ENCODE measurements around the gene ASPSCR1.

The ASPSCR1 gene

DNA sequence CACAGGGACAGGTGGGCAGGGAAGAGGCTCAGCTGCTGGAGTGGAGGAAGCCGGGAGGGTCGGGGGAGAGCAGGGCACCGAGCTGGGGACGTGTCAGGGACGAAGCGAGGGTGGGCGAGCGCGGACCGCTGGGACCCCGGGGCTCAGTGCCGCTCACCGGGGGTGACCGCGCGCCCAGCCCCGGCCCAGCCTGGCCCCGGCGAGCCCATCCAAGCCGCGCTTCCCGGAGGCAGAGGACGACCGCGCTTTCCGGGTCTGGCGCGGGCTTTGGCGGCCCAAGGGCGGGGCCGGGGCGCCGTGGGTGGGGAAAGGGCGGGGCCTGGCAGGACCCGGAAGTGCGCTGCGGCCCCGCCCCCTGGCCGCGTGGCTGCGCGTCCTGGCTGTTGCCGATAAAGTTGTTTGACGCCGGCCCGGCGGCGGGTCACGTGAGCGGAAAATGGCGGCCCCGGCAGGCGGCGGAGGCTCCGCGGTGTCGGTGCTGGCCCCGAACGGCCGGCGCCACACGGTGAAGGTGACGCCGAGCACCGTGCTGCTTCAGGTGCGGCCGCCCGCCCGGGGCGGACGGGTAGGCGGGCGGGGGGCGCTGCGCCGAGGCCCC, at the start of gene ASPSCR1:
Gene ASPSCR1 (plus strand): TSS at position 419 of the 598 bp plus-strand sequence. CDS start 18 bp downstream, at position 437.
- in situ Hi-C loops (cut with HindIII; ENCODE audit: low pct_ligation_motif_present, low pct_unique_long_range_greater_than_20kb, low sequenced_read_pairs), result no loop called here
- DNase-seq, result peak; percentile 90

GRCh38 chr17:81927653-81928543, 49.5 kb upstream of the ASPSCR1 start, which contains the start of gene MAFG:
Gene MAFG, minus strand, starts transcription at chr17:81927735. Its CDS starts 4,550 bp downstream, at chr17:81923185.
- DNase-seq, result peak; percentile 94
- in situ Hi-C loops (cut with HindIII; ENCODE audit: low pct_ligation_motif_present, low pct_unique_long_range_greater_than_20kb, low sequenced_read_pairs), result no loop called here

- no peak for DNase-seq
- in situ Hi-C loops (cut with HindIII; ENCODE audit: low pct_ligation_motif_present, low pct_unique_long_range_greater_than_20kb, low sequenced_read_pairs), result no loop called here
Measured at GRCh38 chr17:81928544-81929252, 48.7 kb upstream of the ASPSCR1 start.

- in situ Hi-C loops (cut with HindIII; ENCODE audit: low pct_ligation_motif_present, low pct_unique_long_range_greater_than_20kb, low sequenced_read_pairs), result no loop called here
- no peak for DNase-seq
Measured at GRCh38 chr17:81929253-81930141, 47.9 kb upstream of the ASPSCR1 start.

DNA sequence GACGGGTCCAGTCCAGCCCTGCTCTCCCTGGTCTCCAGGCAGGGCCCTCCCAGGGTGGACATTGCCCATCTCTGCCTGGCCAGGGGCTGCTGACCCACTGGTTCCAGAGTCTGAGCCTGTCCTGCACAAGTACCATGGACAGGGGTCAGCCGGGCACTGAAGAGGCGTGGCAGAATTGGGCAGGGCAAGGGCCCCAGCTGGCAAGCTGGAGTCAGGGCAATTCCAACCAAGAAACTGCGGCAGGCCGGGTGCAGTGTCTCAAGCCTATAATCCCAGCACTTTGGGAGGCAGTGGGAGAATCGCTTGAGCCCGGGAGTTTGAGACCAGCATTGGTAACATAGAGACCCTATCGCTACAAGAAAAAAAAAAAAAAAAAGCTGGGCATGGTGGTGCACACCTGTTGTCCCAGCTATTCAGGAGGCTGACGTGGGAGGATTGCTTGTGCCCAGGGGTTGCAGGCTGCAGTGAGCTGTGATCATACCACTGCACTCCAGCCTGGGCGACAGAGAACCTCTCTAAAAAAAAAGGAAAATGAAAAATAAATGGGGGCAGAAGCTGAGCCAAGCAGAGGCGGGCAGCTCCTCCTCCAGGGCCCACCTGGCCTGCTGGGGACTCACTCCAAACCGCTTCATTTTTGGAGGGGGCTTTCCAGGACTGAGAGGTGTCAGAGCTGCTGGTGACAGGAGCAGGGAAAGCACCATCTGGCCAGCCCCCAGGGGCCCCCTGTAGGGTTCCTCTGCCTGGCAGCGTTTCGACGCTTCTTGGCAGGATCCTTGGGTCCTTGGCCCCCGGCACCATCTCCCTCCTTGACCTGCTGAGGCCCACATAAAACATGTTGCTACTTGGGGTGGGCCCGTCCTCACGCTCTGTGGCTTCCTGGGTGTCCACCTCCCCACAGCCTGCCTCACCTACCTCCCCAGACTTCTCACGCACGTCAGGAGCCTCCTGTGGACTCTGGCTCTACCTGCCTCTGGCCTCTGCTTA, 47.0 kb upstream of the ASPSCR1 start:
- peak; percentile 41 for DNase-seq
- in situ Hi-C loops (cut with HindIII; ENCODE audit: low pct_ligation_motif_present, low pct_unique_long_range_greater_than_20kb, low sequenced_read_pairs), result no loop called here

DNA sequence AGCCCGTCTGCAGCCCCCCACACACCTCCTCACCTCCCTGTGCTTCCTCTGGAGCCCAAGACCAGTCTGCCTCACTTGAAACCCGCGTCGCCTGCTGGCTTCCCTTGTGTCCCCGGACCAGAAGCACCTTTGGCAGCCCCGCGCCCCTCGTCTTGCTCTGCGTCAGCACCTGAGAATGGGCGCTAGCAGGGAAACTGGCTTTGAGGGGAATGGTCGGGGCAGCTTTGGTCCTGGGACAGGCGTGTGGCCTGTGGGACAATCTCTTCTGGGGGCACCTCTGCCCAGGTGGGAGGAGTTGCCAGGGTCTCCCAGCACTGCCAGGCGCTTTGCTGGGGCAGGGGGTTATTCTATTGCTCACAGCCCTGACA, 46.3 kb upstream of the ASPSCR1 start:
- DNase-seq, result no peak

DNA sequence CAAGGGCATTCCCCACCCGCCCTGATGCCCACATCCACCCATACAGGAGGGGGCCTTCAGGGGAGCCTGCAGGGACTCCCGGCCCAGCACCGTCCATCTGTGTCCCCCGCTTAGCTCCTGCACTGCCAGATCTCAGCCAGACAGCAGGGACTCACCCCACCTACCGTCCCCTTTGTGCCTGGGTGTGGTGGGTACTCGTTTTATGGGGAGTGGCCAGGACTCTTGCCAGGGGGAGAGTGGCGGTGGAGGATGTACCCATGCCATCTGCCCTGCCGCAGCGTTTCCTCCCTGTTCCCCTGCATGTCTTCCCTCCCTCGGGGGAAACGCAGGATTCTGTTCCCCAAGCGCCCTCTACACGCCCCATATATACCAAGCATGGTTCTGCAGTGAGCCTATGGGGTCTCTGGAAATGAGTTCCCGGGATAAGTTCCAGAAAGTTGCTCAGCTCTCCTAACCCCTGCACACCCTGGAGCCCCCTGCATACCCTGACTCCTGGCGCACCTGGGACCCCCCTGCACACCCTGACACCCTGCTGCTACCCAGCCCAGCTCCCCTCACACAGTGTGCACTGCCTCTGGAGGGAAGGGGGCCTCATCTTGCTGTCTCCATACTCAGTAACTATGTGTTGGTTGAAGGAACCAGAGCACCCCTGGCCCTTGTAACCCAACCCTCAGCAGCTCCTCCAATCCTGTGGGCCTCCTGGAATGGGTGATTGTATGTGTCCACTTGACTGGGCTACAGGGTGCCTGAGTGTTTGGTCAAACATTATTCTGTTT, 45.7 kb upstream of the ASPSCR1 start:
- in situ Hi-C loops (cut with HindIII; ENCODE audit: low pct_ligation_motif_present, low pct_unique_long_range_greater_than_20kb, low sequenced_read_pairs), result no loop called here
- DNase-seq, result no peak

More for the DNA sequence above, 46.3 kb upstream of the ASPSCR1 start:
- in situ Hi-C loops (cut with HindIII; ENCODE audit: low pct_ligation_motif_present, low pct_unique_long_range_greater_than_20kb, low sequenced_read_pairs), result no loop called here

DNA sequence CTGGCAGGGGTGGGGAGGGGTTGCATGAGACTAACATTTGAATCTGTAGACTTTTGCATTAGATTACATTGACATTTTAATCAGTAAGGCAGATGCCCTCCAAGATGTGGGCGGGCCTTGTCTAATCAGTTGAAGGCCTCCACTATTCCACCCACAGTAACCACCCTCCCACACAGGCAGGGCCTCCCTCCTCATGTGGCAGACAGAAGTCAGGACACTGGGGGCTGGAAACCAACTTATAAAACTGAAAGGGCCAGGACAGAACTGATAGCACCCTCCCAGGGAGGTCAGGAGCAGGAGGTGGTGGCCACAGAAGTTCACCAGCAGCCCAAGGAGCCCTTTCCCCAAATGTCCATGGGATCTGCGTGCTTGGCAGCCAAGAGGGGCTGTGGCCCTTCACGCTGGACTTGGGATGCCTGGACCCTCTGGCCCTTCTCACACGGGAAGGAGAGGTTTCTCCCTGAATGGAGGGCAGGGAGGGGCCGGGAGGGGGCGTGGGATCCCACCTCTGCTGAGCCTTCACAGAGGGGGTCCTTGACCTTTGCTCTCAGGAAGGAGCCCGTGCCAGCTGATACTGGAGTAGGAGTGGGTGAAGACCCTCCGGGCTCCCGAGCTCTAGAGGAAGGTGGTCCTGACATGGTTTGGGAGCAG, 45.0 kb upstream of the ASPSCR1 start:
- no peak for DNase-seq
- in situ Hi-C loops (cut with HindIII; ENCODE audit: low pct_ligation_motif_present, low pct_unique_long_range_greater_than_20kb, low sequenced_read_pairs), result no loop called here

DNA sequence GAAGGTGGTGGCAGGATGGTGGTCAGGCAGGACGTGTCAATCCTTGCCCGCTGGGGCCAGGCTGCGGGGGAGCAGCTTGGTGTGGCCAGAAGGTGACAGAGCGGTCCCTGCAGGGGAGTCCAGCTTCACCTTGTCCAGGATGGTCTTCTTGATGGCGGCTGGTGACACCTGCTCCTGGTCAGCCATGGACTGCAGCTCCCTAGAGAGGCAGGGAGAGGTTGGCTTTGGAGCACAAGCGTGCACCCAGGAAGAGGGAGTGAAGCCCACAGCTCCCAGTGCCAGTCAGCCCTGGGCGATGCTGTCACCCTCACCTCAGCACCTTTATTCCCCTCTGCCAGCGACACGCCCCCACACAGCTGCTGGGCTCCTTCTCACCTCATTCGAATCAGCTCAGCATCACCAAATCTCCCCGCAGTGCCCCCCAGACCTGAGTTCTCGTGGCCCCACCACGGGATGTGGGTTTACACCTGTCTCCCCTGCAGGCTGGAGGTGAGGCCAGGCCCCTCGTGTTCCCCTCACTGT, 44.2 kb upstream of the ASPSCR1 start:
- DNase-seq, result no peak
- in situ Hi-C loops (cut with HindIII; ENCODE audit: low pct_ligation_motif_present, low pct_unique_long_range_greater_than_20kb, low sequenced_read_pairs), result no loop called here

- in situ Hi-C loops (cut with HindIII; ENCODE audit: low pct_ligation_motif_present, low pct_unique_long_range_greater_than_20kb, low sequenced_read_pairs), result no loop called here
Measured at GRCh38 chr17:81934098-81934757, 43.2 kb upstream of the ASPSCR1 start.

DNA sequence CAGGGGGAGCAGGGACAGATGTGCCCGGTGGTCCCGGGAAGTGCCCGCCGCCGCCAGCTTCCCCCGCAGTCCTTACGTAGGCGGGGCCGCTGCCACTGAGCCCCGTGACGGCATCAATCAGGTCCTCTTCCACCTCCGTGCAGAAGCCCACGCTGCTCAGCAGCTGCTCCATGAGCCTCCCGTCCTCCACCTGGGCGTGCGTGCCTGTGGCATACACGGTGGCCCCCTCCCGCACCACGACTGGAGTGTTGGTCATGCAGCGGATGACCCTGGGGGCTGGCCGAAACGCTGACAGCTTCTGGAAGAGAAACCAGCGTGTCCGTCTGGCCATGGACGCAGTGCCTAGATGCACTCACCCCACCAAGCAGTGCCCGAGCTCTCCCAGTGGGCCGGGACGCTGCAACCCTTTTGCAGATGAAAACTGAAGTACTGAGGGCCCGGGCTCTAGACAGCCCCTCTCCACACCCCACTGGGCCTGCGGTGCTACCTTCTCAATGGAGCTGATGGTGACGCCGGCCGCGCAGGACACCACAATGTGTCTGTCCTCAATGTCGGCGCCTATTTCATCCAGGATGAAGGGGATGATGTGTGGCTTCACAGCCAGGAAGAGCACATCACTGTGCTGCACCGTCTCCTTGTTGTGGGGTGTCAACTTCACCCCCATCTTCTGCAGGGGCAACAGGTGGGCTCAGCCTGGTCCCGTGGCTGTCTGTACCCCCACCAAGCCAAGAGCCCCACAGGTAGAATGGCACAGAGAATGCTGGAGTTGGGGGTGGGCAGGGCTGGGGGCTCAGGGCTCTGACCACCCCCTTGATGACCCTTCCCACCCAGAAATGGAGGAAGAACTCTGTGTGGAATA, 42.4 kb upstream of the ASPSCR1 start:
- in situ Hi-C loops (cut with HindIII; ENCODE audit: low pct_ligation_motif_present, low pct_unique_long_range_greater_than_20kb, low sequenced_read_pairs), result no loop called here
- no peak for DNase-seq

More at GRCh38 chr17:81934098-81934757, 43.2 kb upstream of the ASPSCR1 start:
- no peak for DNase-seq

GRCh38 chr17:81935709-81936084, 41.7 kb upstream of the ASPSCR1 start:
- in situ Hi-C loops (cut with HindIII; ENCODE audit: low pct_ligation_motif_present, low pct_unique_long_range_greater_than_20kb, low sequenced_read_pairs), result no loop called here
- no peak for DNase-seq

- in situ Hi-C loops (cut with HindIII; ENCODE audit: low pct_ligation_motif_present, low pct_unique_long_range_greater_than_20kb, low sequenced_read_pairs), result no loop called here
- no peak for DNase-seq
Measured at GRCh38 chr17:81939218-81939617, 38.2 kb upstream of the ASPSCR1 start.

DNA sequence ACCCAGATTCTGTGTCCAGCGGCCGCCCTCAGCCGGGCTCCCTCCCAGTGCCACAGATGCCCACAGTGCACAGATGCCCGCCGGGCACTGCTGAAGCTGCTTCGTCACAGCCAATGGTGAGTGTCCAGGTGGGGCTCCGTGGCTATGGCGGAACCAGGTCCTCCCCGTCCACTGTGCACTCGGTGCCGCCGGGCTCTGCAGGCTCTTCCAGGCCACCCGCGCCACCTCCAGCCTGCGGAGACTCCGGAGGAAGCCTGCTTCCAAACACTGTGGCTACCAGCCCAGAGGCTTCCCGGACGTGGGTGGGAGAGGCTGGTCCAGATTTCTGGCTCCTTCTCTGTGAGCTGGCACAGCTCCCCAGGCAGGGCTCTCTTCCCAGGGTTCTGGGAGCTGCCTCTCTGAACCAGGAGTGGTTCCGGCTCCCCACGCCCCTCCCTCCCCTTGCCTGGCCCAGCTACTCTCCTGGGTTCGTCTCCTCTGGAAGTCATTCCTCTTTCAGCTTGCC, 37.5 kb upstream of the ASPSCR1 start:
- in situ Hi-C loops (cut with HindIII; ENCODE audit: low pct_ligation_motif_present, low pct_unique_long_range_greater_than_20kb, low sequenced_read_pairs), result no loop called here
- no peak for DNase-seq
